ENCODE results near the gene RAP1GDS1.

GRCh38 chr4:98430708-98431403 lies 169.7 kb downstream of the RAP1GDS1 start:
- TF ChIP-seq CTCF (IDR thresholded peaks at IDR 0.05) (no peak), POLR2A (IDR thresholded peaks at IDR 0.05) (no peak)
